ENCODE results near the gene FGF19. TPM values are rescaled to one million over a fixed set of nuclear protein-coding genes. Genes with fewer than 3 reads are reported as not detected.

Gene FGF19
- polyA plus RNA-seq, 1 donor = 0.04 TPM

DNA sequence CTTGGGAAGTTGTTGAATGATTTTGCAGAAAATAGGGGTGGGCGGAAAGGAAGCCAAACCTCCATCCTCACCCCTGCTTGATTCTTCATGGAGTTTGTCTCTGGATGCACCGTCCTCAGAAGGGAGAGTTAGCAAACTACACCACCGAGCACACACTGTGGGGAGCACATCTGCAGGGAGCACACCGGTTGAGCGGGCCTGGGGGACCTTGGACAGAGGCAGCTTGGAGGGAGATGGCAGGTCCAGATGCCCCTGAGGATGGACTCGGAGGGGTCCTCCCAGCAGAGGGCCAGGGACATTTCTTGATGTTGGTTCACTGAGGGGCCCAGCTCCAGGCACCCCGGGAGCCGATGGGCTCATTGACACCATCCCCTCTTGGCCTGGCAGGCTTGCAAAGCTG, 15.1 kb upstream of the FGF19 start:
- Histone ChIP-seq H3K27me3 (ENCODE audit: control insufficient read depth, insufficient read depth, low read length) (peaks cover 43% of the 10 kb centered on the region), H3K27ac (ENCODE audit: low read length) (no peak overlapping the region), H3K9me3 (ENCODE audit: control insufficient read depth, low read depth, low read length) (no peaks in the 10 kb centered on the region), H3K4me3 (ENCODE audit: low read length) (no peak overlapping the region), H3K4me1 (ENCODE audit: control insufficient read depth, insufficient read depth, low read length) (no peaks in the 10 kb centered on the region), H3K36me3 (ENCODE audit: control insufficient read depth, insufficient read depth, low read length) (no peaks in the 10 kb centered on the region)
- no CpG with 5 or more reads among the region's 8 CpGs for WGBS (ENCODE audit: insufficient coverage, low lambda C conversion rate)
- DNase-seq = no peak

DNA sequence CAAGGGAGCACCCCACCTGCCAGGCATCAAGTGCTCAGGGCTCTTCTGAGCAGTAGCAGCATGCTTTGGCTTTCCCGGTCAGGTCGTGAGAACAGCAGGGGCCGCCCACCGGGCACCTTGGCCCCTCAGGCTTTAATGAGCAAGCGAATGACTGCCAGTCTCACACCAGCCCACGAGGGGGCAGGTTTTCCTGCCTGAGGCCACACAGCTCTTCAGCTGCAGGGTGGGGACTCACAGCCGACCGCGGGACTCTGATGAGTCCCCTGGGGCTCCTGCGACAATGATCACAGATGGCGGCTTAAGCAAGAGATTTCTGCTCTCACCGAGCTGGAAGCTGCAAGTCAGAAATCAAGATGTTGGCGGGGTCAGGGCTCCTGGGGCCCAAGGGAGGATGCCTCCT, 14.3 kb upstream of the FGF19 start:
- H3K4me1 ChIP-seq (ENCODE audit: control insufficient read depth, insufficient read depth, low read length) = no peaks in the 10 kb centered on the region
- H3K9me3 ChIP-seq (ENCODE audit: control insufficient read depth, low read depth, low read length) = no peaks in the 10 kb centered on the region
- H3K27ac ChIP-seq (ENCODE audit: low read length) = no peak overlapping the region
- no CpG with 5 or more reads among the region's 13 CpGs for WGBS (ENCODE audit: insufficient coverage, low lambda C conversion rate)
- DNase-seq = peak; percentile 41 to 45
- no peaks in the 10 kb centered on the region for H3K36me3 ChIP-seq (ENCODE audit: control insufficient read depth, insufficient read depth, low read length)
- peaks cover 43% of the 10 kb centered on the region for H3K27me3 ChIP-seq (ENCODE audit: control insufficient read depth, insufficient read depth, low read length)
- no peak overlapping the region for H3K4me3 ChIP-seq (ENCODE audit: low read length)

DNA sequence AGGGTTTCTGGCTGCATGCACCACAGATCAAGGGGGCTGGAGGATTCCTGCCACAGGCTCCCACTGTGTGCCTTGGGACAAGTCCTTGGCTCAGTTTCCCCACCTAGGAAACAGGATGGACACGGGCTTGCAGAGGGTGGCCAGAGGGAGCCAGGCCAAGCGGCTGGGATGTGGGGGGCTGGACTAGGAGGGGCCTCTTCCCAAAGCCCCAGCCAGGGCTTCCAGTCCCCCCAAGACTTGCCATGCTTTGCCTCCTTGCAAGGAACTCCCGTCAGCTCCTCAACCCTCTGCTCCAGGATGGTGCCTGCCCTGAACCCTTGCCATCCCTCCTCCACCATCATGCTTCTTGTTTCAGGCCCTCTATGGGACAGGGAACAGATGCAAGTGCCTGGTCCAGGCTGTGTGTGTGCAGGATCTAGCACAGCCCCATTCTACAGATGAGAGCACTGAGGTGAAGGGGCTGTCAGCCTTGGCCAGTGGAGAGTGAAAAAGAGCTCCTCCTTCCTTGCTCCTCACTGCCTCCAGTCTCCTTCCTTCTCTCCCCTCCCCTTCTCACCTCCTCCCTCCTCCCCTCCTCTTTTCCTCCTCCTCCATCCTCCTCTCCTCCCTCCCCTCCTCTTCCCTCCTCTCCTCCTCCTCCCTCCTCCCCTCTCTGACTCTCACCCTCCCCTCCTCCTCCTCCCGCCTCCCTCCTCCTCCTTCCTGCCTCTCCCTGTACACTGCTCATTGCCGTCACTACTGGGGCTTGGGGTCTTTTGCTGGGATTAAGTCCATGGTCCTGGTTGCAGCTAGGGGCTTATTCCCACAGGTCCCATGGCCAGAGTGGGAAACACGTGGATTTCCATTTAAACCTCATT, 13.3 kb upstream of the FGF19 start:
- no CpG with 5 or more reads among the region's 6 CpGs for WGBS (ENCODE audit: insufficient coverage, low lambda C conversion rate)
- H3K27me3 ChIP-seq (ENCODE audit: control insufficient read depth, insufficient read depth, low read length) = peaks cover 38% of the 10 kb centered on the region
- no peak for DNase-seq
- H3K4me1 ChIP-seq (ENCODE audit: control insufficient read depth, insufficient read depth, low read length) = no peaks in the 10 kb centered on the region
- H3K36me3 ChIP-seq (ENCODE audit: control insufficient read depth, insufficient read depth, low read length) = no peaks in the 10 kb centered on the region
- no peak overlapping the region for H3K27ac ChIP-seq (ENCODE audit: low read length)
- no peak overlapping the region for H3K4me3 ChIP-seq (ENCODE audit: low read length)
- H3K9me3 ChIP-seq (ENCODE audit: control insufficient read depth, low read depth, low read length) = no peaks in the 10 kb centered on the region

DNA sequence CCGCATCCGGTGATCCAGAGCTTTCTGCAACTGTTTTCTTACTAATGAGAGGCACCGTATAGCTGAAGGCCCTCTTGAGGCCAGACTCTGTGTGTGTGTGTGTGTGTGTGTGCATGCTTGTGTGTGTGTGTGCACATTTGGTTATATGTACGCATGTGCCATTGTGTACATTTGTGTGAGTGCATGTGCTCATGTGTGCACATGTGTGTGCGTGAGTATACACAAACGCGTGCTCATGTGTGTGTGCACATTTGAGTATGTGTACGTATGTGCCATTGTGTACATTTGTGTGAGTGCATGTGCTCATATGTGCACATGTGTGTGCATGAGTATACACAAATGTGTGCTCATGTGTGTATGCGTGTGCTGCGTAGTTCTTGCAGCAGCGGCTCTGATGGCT, 12.3 kb upstream of the FGF19 start:
- H3K27me3 ChIP-seq (ENCODE audit: control insufficient read depth, insufficient read depth, low read length) = peaks cover 28% of the 10 kb centered on the region
- H3K9me3 ChIP-seq (ENCODE audit: control insufficient read depth, low read depth, low read length) = no peaks in the 10 kb centered on the region
- no peak overlapping the region for H3K27ac ChIP-seq (ENCODE audit: low read length)
- no CpG with 5 or more reads among the region's 11 CpGs for WGBS (ENCODE audit: insufficient coverage, low lambda C conversion rate)
- no peaks in the 10 kb centered on the region for H3K36me3 ChIP-seq (ENCODE audit: control insufficient read depth, insufficient read depth, low read length)
- no peak for DNase-seq
- H3K4me1 ChIP-seq (ENCODE audit: control insufficient read depth, insufficient read depth, low read length) = no peaks in the 10 kb centered on the region
- no peak overlapping the region for H3K4me3 ChIP-seq (ENCODE audit: low read length)

DNA sequence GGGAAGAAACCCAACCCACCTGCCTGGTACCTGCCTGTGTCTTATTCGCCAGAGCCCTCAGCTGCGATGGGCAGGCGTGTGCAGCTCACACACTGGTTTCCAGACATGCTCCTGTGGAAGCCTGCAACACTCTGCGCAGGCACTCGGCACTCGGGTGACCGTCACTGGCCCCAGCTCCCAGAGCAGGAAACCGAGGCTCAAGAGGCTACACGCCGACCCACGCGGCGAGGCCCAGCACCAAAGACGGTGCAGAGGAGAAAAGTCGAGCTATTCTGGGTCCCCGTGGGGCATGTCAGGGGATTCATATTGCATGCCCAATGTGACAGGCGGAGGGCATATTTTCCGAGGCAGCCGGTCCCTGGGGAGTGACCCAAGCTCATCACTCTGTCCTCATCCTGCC, 11.6 kb upstream of the FGF19 start:
- Histone ChIP-seq H3K9me3 (ENCODE audit: control insufficient read depth, low read depth, low read length) (no peaks in the 10 kb centered on the region), H3K4me1 (ENCODE audit: control insufficient read depth, insufficient read depth, low read length) (peaks cover 1% of the 10 kb centered on the region), H3K27me3 (ENCODE audit: control insufficient read depth, insufficient read depth, low read length) (peaks cover 26% of the 10 kb centered on the region), H3K36me3 (ENCODE audit: control insufficient read depth, insufficient read depth, low read length) (no peaks in the 10 kb centered on the region), H3K27ac (ENCODE audit: low read length) (no peak overlapping the region), H3K4me3 (ENCODE audit: low read length) (no peak overlapping the region)
- 60% methylated on average over 1 of the region's 19 CpGs for WGBS (ENCODE audit: insufficient coverage, low lambda C conversion rate)
- no peak for DNase-seq

DNA sequence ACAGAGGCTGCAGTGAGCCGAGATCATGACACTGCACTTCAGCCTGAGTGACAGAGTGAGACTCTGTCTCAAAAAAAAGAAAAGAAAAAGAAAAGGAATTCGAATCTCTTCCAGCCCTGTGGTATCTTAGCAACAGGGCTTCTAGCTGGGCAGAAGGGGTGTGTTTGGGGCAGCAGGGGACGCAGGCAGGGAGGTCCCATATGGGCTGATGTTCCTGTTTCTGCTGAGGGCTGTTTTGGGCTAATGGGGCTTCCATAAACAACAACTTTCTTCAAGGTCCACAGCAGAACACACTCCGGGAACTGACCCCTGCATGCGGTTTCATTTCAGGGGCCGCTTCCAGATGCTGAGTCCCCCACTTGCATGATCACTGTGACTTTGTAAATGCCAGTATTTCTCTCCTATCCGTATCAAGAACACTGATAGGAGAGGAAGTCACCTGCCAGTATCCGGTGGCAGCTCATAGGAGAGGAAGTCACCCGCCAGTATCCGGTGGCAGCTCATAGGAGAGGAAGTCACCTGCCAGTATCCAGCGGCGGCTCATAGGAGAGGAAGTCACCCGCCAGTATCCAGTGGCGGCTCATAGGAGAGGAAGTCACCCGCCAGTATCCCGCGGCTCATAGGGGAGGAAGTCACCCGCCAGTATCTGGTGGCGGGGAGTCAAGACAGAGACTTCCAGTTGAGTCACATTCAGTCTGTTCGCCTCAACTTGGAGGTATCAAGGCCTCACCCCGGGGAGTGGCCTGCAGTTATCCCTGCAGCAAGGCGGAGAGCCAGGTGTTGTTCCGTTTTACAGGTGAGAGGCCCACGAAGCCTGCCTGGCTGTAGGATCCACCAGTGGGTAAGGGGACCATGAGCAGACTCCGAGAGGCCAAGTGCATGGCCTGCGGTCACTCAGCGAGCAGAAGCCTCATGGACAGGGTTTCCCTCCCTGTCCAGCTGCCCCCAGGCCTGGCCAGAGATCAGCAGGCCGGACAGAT, 8.3 kb upstream of the FGF19 start:
- Histone ChIP-seq H3K27me3 (ENCODE audit: control insufficient read depth, insufficient read depth, low read length) (peaks cover 5% of the 10 kb centered on the region), H3K36me3 (ENCODE audit: control insufficient read depth, insufficient read depth, low read length) (no peaks in the 10 kb centered on the region), H3K4me3 (ENCODE audit: low read length) (no peak overlapping the region), H3K27ac (ENCODE audit: low read length) (no peak overlapping the region), H3K4me1 (ENCODE audit: control insufficient read depth, insufficient read depth, low read length) (peaks cover 31% of the 10 kb centered on the region), H3K9me3 (ENCODE audit: control insufficient read depth, low read depth, low read length) (no peaks in the 10 kb centered on the region)
- DNase-seq = no peak
- no CpG with 5 or more reads among the region's 28 CpGs for WGBS (ENCODE audit: insufficient coverage, low lambda C conversion rate)

DNA sequence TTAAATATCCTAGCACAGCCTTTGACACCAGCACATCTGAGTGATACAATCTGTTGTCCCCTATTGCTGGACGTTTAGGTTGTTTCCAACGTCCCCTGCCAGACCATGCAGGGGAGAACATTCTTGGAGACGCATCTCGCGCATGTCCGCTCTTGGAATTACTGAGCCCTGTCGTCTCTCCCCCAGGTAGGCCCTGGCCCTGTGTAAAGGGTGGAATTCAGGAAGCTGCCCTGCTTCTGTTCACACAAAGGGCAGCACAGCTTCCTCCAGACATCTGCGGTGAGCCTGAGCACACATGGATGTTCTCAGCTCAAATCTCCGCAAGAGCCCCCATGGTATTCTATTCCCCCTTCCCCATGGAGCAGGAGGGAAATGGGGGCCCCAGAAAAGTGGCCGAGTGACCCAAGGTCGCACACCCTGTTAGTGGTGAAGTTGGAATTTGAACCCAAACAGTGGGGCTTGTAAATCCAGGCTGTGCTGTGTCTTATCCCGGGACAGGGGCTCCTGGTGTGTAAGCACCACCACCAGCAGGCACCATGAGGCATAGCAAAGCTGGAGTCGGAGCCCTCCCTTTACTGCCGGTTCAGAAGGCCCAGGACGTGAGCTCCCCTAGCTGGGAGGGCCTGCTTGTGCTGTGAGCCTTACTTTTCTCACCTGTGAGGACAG, 5.0 kb upstream of the FGF19 start:
- Histone ChIP-seq H3K36me3 (ENCODE audit: control insufficient read depth, insufficient read depth, low read length) (no peaks in the 10 kb centered on the region), H3K4me1 (ENCODE audit: control insufficient read depth, insufficient read depth, low read length) (peaks cover 59% of the 10 kb centered on the region), H3K27me3 (ENCODE audit: control insufficient read depth, insufficient read depth, low read length) (peaks cover 21% of the 10 kb centered on the region), H3K27ac (ENCODE audit: low read length) (peak overlapping the region; percentile 36), H3K4me3 (ENCODE audit: low read length) (no peak overlapping the region), H3K9me3 (ENCODE audit: control insufficient read depth, low read depth, low read length) (no peaks in the 10 kb centered on the region)
- WGBS (ENCODE audit: insufficient coverage, low lambda C conversion rate) = no CpG with 5 or more reads among the region's 15 CpGs
- peak; percentile 77 to 86 for DNase-seq

DNA sequence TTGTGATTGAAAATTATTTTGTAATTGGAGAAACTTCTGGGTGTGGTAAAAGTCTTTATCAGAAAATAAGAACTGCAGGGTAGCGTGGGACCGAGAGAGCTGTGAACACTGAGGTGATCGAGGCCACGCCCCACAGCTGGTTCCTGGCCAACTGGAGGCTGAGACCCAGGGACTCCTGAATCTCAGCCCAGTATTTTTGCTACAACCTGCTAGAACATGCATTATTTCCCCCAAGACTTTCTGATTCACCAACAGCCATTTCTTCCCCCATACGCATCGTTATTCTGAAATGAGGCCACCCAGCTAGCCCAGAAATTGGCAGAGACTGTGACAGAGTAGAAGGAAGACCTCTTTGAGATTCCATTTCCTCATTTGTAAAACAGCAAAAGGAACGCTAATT, 3.4 kb upstream of the FGF19 start:
- Histone ChIP-seq H3K9me3 (ENCODE audit: control insufficient read depth, low read depth, low read length) (peaks cover 4% of the 10 kb centered on the region), H3K4me3 (ENCODE audit: low read length) (no peak overlapping the region), H3K36me3 (ENCODE audit: control insufficient read depth, insufficient read depth, low read length) (no peaks in the 10 kb centered on the region), H3K27ac (ENCODE audit: low read length) (peak overlapping the region; percentile 53), H3K4me1 (ENCODE audit: control insufficient read depth, insufficient read depth, low read length) (peaks cover 65% of the 10 kb centered on the region), H3K27me3 (ENCODE audit: control insufficient read depth, insufficient read depth, low read length) (peaks cover 37% of the 10 kb centered on the region)
- 60% methylated on average over 1 of the region's 7 CpGs for WGBS (ENCODE audit: insufficient coverage, low lambda C conversion rate)
- peak in 1 of 2 donors; percentile 45 for DNase-seq

DNA sequence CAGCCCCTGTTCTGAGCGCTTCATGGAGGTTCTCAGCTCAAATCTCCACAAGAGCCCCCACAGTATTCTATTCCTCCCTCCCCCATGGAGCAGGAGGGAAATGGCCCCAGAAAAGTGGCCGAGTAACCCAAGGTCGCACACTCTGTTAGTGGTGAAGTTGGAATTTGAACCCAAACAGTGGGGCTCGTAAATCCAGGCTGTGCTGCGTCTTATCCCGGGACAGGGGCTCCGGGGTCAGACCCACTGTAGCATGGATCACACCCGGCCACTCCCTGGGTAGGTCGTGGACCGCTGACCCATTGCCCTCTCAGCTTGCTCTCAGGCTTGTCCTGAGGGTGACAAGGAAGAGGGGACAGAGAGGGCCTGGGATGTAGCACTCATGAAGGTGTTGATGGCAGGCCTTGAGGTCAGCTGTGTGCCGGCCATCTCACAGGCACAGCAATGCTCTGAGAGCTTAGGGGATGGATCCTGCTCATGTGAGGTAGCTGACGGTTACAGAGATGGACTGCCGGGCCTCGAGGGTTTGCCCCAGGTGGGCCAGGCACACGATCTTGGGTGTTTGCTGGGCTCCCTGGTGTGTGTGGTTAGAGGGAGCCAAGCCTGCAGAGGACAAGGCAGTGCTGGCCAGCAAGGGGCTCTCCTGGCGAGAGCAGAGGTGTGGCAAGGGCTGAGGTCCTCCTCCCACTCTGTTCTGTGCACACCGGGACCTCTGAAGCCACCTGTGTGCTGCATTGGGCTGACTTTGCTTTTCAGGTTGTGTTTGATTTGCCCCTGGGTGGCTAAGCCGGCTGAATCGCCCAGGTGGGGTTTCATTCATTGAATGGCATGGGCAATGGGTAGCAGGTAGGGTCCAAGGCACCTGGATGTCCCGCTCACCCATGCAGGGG, 2.3 kb upstream of the FGF19 start:
- Histone ChIP-seq H3K36me3 (ENCODE audit: control insufficient read depth, insufficient read depth, low read length) (no peaks in the 10 kb centered on the region), H3K27me3 (ENCODE audit: control insufficient read depth, insufficient read depth, low read length) (peaks cover 46% of the 10 kb centered on the region), H3K27ac (ENCODE audit: low read length) (peak overlapping the region; percentile 53), H3K4me1 (ENCODE audit: control insufficient read depth, insufficient read depth, low read length) (peaks cover 75% of the 10 kb centered on the region), H3K9me3 (ENCODE audit: control insufficient read depth, low read depth, low read length) (peaks cover 4% of the 10 kb centered on the region), H3K4me3 (ENCODE audit: low read length) (no peak overlapping the region)
- DNase-seq = peak; percentile 62 to 87
- no CpG with 5 or more reads among the region's 20 CpGs for WGBS (ENCODE audit: insufficient coverage, low lambda C conversion rate)
